ENCODE data around the gene LIG4.

The LIG4 gene

DNA sequence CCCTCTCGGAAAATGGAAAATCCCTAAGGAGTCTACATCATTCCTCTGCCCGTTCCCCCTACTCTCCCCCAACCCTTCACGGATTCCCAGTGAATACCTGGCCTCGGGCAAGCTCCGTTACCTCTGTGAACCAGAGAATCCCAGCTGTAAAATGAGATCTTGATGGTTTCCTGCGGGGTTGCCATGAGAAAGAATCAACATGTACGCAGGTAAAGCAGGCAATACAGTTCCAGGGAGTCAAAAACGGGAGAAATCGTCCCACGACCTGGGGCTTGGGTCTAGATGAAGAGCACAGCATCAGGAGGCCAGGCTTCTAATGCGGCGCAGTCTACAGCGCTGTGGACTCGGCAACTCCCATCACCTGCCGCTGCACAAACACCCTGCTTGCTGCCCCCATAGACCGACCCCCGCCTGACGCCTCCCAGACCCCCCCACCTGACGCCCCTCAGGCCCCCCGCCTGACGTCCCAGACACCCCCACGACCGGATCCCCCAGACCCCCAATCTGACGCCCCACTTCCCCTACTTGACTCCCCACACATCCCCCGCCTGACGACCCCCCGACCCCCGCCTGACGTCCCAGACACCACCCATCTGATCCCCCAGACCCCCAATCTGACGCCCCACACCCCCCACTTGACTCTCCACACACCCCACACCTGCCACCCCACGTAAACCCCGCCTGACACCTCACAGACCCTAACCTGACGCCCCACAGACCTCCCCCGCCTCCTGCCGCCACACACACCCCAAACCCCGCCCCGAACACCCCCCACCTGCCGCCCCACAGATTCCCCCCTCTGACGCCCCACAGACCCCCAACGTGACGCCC is 680 bp downstream of the LIG4 start:
- peak overlapping the region; percentile 53 for H3K4me3 ChIP-seq (ENCODE audit: low read depth, low read length)
- TF ChIP-seq, protein P1, sequence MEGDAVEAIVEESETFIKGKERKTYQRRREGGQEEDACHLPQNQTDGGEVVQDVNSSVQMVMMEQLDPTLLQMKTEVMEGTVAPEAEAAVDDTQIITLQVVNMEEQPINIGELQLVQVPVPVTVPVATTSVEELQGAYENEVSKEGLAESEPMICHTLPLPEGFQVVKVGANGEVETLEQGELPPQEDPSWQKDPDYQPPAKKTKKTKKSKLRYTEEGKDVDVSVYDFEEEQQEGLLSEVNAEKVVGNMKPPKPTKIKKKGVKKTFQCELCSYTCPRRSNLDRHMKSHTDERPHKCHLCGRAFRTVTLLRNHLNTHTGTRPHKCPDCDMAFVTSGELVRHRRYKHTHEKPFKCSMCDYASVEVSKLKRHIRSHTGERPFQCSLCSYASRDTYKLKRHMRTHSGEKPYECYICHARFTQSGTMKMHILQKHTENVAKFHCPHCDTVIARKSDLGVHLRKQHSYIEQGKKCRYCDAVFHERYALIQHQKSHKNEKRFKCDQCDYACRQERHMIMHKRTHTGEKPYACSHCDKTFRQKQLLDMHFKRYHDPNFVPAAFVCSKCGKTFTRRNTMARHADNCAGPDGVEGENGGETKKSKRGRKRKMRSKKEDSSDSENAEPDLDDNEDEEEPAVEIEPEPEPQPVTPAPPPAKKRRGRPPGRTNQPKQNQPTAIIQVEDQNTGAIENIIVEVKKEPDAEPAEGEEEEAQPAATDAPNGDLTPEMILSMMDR (IDR thresholded peaks at IDR 0.05; ENCODE audit: insufficient read depth, low read depth, low read length, missing control alignments): no peak
- peak; percentile 13 for DNase-seq (ENCODE audit: low read depth)

DNA sequence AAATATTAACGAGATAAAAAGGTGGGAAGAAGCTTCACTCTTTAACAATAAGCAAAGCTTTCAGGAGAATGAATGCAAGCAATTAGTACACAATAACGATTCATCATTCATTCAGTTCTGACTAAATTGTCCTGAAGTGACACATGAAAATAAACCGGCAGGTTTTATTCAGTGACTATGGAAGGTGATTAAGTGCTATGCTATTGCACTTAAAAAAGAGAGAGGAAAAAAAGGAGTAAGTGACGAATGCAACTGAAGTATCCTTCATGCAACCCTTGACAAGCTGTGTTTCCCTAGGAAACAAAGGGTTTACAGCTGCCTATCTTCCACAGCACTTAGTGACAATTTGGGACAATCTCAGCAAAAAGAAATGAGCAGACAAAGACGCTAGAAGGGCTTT is 1.4 kb downstream of the LIG4 start:
- TF ChIP-seq, protein P1 (IDR thresholded peaks at IDR 0.05; ENCODE audit: insufficient read depth, low read depth, low read length, missing control alignments): no peak
- peak overlapping the region; percentile 53; the same call in 1 of the 2 replicates for H3K4me3 ChIP-seq (ENCODE audit: low read depth, low read length)
- no peak for DNase-seq (ENCODE audit: low read depth)

- no peak for DNase-seq (ENCODE audit: low read depth)
- TF ChIP-seq, protein P1 (IDR thresholded peaks at IDR 0.05; ENCODE audit: insufficient read depth, low read depth, low read length, missing control alignments): no peak
- no peak overlapping the region for H3K4me3 ChIP-seq (ENCODE audit: low read depth, low read length)
Observed at GRCh38 chr13:108212886-108213285, 2.5 kb downstream of the LIG4 start.

DNA sequence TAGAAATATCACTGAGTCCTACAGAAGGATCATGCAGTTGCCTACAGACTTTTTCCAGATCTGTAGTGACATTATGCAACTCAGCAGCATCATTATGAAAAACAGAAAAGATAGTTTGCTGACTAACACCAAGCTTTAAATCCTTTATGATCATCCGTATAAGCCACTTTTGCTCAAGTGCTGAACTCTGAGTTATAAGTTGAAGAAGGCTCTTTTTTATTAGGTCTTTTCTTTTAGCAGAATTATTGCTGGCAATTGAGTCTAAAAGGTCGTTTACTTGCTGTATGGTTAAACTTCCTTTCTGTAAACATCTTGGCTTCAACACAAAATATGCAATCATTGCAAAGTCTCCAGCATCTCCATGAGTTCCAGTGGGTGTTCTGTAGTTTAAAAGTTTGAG is 4.8 kb downstream of the LIG4 start:
- no peak for DNase-seq (ENCODE audit: low read depth)
- no peak overlapping the region for H3K4me3 ChIP-seq (ENCODE audit: low read depth, low read length)
- TF ChIP-seq, protein P1 (IDR thresholded peaks at IDR 0.05; ENCODE audit: insufficient read depth, low read depth, low read length, missing control alignments): no peak

- no peak for DNase-seq (ENCODE audit: low read depth)
- TF ChIP-seq, protein P1 (IDR thresholded peaks at IDR 0.05; ENCODE audit: insufficient read depth, low read depth, low read length, missing control alignments): no peak
- H3K4me3 ChIP-seq (ENCODE audit: low read depth, low read length): no peak overlapping the region
Observed at GRCh38 chr13:108200781-108201398, 14.4 kb downstream of the LIG4 start.

DNA sequence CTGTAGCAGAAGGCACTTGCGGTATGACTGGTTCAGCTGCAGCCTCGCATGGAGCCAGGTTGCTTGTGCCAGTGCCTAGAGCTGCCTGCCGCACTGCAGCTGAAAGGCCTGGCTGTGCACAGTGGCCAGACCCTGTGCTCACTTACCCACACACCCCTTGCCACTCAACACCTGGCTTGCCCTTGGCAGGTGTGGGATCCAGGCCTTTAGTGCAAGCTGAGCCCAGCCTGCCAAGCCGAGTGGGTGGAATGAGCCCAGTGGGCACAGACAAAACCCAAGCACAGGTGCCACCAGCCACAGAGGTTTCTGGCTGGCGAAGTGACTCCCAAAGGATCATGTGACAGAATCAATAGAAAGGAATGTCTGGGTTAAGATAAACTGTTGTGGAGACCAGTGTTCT is 19.5 kb downstream of the LIG4 start:
- TF ChIP-seq, protein P1 (IDR thresholded peaks at IDR 0.05; ENCODE audit: insufficient read depth, low read depth, low read length, missing control alignments): no peak
- no peak for DNase-seq (ENCODE audit: low read depth)
- no peak overlapping the region for H3K4me3 ChIP-seq (ENCODE audit: low read depth, low read length)

All from GM12865 (cell line).